ENCODE measurements around the gene BCL2L14.

DNA sequence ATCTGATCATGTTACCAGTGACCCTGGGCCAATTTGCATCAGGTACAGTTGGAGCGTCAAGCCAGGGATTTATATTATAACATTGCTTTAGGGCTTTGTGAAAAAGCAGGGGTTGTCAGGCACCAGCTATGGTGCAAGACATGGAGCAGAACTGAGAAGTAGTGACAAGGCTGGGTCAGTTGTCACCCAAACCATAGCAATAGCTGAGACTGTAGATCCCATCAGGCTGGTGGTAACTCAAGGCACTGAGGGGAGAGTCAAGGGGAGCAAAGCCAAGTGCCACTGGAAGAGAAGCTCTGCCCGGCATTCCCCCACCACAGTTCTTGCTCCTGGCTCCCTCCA, 16.9 kb downstream of the BCL2L14 start:
- TF ChIP-seq, protein P1, sequence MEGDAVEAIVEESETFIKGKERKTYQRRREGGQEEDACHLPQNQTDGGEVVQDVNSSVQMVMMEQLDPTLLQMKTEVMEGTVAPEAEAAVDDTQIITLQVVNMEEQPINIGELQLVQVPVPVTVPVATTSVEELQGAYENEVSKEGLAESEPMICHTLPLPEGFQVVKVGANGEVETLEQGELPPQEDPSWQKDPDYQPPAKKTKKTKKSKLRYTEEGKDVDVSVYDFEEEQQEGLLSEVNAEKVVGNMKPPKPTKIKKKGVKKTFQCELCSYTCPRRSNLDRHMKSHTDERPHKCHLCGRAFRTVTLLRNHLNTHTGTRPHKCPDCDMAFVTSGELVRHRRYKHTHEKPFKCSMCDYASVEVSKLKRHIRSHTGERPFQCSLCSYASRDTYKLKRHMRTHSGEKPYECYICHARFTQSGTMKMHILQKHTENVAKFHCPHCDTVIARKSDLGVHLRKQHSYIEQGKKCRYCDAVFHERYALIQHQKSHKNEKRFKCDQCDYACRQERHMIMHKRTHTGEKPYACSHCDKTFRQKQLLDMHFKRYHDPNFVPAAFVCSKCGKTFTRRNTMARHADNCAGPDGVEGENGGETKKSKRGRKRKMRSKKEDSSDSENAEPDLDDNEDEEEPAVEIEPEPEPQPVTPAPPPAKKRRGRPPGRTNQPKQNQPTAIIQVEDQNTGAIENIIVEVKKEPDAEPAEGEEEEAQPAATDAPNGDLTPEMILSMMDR (optimal IDR thresholded peaks at IDR 0.05 in 1 of 3, IDR thresholded peaks at IDR 0.05 in 1 of 3, conservative IDR thresholded peaks at IDR 0.05 in 1 of 3; ENCODE audit: extremely low read depth in 1 of 3, insufficient read depth in 2 of 3, low read length in 3 of 3), result no peak
- no peak for TF ChIP-seq EZH2 (IDR thresholded peaks at IDR 0.05; ENCODE audit: low read length)
